ENCODE data around the gene SLC39A6.
"Not testable (repeated sequence)": the region's sequence is repeated elsewhere in the genome, so short reads cannot be mapped to it uniquely, and the experiment has no call there.

SLC39A6 gene

DNA sequence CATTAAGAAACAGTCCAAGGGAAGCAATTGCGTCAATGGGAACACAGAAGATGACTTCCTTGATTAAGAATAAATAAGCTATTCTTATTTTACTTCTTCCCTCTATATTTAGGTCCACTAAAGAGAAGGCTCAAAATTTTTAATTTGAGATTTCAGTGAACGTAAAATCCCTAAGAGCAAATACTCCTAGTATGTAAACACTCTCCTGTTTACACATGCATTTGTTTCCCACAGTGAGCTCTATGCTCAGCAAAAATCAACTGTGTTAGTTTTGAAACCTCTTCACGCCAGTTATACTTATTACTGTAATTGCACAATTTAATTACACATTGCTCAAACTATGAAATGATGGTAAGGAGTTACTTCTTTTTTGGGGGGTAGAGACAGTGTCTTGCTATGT, 8.8 kb downstream of the SLC39A6 start:
- in situ Hi-C loops (cut with MboI; ENCODE audit: low pct_unique_long_range_greater_than_20kb, low sequenced_read_pairs, unreplicated experiment), result no loop called here
- DNase-seq (ENCODE audit: low spot score), result no peak
- TF ChIP-seq, protein P1, sequence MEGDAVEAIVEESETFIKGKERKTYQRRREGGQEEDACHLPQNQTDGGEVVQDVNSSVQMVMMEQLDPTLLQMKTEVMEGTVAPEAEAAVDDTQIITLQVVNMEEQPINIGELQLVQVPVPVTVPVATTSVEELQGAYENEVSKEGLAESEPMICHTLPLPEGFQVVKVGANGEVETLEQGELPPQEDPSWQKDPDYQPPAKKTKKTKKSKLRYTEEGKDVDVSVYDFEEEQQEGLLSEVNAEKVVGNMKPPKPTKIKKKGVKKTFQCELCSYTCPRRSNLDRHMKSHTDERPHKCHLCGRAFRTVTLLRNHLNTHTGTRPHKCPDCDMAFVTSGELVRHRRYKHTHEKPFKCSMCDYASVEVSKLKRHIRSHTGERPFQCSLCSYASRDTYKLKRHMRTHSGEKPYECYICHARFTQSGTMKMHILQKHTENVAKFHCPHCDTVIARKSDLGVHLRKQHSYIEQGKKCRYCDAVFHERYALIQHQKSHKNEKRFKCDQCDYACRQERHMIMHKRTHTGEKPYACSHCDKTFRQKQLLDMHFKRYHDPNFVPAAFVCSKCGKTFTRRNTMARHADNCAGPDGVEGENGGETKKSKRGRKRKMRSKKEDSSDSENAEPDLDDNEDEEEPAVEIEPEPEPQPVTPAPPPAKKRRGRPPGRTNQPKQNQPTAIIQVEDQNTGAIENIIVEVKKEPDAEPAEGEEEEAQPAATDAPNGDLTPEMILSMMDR (IDR thresholded peaks at IDR 0.05; ENCODE audit: extremely low read depth, insufficient read depth, missing control alignments), result no peak

DNA sequence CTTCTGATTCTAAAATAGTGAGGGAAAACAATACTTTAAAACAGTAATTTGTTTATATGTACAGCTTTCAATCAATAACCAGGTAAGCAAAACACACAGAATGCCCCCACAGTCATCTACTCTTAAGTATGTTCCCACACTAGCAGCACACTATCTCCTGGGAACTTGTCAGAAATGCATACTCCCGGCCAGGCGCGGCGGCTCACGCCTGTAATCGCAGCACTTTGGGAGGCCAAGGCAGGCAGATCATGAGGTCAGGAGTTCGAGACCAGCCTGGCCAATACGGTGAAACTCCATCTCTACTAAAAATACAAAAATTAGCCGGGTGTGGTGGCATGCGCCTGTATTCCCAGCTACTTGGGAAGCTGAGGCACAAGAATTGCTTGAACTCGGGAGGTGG, 12.4 kb downstream of the SLC39A6 start:
- in situ Hi-C loops (cut with MboI; ENCODE audit: low pct_unique_long_range_greater_than_20kb, low sequenced_read_pairs, unreplicated experiment); DNase-seq (ENCODE audit: low spot score): not testable (repeated sequence)

DNA sequence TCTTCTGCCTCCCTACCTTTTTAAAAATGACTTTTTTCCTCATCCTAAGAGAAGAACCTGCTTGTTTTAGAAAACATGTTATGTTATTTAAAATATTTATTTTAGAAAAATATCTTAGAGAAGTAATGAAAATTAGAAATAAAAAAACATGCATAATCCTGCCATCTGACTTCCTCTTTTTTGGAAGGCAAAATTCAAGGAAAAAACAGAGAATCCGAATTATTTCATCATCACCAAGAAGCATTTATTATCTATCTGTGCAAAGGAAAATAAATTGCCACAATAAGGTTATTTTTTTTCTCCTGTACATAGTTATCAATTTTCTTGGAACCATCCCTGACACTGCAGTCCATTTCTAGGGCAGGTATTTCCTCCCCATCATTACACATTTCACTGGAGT, 14.4 kb downstream of the SLC39A6 start:
- TF ChIP-seq, protein P1 (IDR thresholded peaks at IDR 0.05; ENCODE audit: extremely low read depth, insufficient read depth, missing control alignments), result no peak
- in situ Hi-C loops (cut with MboI; ENCODE audit: low pct_unique_long_range_greater_than_20kb, low sequenced_read_pairs, unreplicated experiment), result no loop called here
- DNase-seq (ENCODE audit: low spot score), result no peak

DNA sequence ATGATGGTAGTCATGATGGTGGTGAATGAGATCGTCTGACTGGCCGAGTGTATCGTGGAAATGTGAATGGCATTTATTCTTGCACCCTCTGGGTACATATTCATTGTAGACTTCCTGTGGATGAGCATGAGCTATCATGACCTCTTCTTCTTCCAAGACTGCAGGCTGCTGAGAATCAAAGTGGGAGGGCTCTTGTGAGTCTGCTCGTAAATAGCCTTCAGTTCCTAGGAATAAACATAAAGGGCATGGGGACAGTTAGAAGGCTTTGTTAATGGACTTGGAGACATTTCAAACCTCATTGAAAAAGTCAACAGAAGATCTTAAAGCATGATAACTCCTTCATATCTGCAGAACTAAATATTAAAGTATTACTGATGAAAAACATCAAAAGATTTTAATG, 14.9 kb downstream of the SLC39A6 start:
- DNase-seq (ENCODE audit: low spot score), result no peak
- in situ Hi-C loops (cut with MboI; ENCODE audit: low pct_unique_long_range_greater_than_20kb, low sequenced_read_pairs, unreplicated experiment), result no loop called here
- TF ChIP-seq, protein P1 (IDR thresholded peaks at IDR 0.05; ENCODE audit: extremely low read depth, insufficient read depth, missing control alignments), result no peak

DNA sequence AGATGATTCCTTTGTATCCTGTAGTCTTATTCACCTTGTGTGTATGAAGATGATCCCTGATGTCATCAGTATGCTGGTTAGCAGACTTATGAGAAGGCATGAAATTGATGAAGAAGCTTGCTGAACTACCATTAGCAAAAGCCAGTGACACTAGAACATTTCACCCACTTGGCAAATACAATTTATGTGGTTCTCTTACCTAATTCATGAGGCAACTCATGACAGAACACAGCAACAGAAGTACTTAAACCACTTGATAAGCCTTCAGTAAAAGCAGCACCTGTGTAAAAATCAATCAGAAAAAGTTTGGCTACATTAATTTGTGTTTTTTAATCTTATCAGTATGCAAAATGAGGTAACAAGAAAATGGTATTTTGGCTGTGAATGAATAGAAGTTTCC, 16.8 kb downstream of the SLC39A6 start:
- in situ Hi-C loops (cut with MboI; ENCODE audit: low pct_unique_long_range_greater_than_20kb, low sequenced_read_pairs, unreplicated experiment), result no loop called here
- DNase-seq (ENCODE audit: low spot score), result no peak
- TF ChIP-seq, protein P1 (IDR thresholded peaks at IDR 0.05; ENCODE audit: extremely low read depth, insufficient read depth, missing control alignments), result no peak

DNA sequence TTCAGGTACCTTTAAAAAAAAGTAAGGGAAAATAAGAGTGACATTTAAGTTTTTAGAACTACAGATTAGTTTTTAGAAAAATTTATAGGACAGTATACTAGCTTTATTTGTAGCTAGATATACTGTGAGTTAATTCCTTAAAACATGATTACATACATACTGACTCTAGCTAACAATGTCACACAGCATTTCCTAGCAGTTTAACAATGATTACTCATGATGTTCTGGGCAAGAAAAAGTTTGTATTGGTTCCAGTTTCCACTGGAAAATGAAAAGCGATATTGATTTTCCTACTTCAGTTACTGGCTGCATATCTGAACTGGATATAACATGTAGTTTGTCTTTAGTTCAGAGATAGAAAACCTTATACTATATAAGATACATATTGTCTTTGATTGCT, 19.4 kb downstream of the SLC39A6 start:
- in situ Hi-C loops (cut with MboI; ENCODE audit: low pct_unique_long_range_greater_than_20kb, low sequenced_read_pairs, unreplicated experiment), result no loop called here
- TF ChIP-seq, protein P1 (IDR thresholded peaks at IDR 0.05; ENCODE audit: extremely low read depth, insufficient read depth, missing control alignments), result no peak
- no peak for DNase-seq (ENCODE audit: low spot score)

DNA sequence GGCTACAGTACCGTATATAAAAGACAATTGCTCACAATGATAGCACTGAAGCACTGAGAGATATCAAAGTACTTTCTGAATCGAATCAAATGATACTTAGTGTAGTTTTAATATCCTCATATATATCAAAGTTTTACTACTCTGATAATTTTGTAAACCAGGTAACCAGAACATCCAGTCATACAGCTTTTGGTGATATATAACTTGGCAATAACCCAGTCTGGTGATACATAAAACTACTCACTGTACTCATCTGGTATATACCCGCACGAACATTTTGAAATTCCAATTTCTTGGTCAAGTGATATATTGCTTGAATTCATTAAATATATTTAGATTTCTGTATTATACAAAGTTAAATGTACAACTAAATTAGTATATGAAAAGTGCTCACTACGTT, 20.5 kb downstream of the SLC39A6 start:
- TF ChIP-seq, protein P1 (IDR thresholded peaks at IDR 0.05; ENCODE audit: extremely low read depth, insufficient read depth, missing control alignments), result no peak
- in situ Hi-C loops (cut with MboI; ENCODE audit: low pct_unique_long_range_greater_than_20kb, low sequenced_read_pairs, unreplicated experiment), result no loop called here
- no peak for DNase-seq (ENCODE audit: low spot score)
